Measurements from ENCODE around the gene URB2.
"Not testable (repeated sequence)": the region's sequence is repeated elsewhere in the genome, so short reads cannot be mapped to it uniquely, and the experiment has no call there.

Gene URB2

DNA sequence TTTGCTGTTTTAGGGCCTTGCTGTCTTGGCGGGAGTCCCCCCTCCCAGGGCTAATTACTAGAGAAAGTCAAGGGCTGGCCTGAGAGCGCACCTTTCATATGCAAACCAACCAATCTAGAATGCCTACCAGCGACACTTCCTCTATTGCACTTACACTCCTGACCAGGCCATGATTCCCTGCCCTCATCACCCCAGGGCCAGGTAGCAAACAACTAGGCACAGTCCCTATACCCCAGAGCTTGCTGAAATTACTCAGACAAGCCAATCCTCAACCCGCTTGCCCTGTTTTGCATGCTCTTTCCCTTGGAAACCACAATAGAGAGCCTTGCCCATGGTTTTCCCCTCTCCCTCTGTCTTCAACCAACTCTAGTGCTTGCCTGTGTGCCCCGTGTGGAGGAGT, 70.3 kb downstream of the URB2 start:
- no peak for DNase-seq

DNA sequence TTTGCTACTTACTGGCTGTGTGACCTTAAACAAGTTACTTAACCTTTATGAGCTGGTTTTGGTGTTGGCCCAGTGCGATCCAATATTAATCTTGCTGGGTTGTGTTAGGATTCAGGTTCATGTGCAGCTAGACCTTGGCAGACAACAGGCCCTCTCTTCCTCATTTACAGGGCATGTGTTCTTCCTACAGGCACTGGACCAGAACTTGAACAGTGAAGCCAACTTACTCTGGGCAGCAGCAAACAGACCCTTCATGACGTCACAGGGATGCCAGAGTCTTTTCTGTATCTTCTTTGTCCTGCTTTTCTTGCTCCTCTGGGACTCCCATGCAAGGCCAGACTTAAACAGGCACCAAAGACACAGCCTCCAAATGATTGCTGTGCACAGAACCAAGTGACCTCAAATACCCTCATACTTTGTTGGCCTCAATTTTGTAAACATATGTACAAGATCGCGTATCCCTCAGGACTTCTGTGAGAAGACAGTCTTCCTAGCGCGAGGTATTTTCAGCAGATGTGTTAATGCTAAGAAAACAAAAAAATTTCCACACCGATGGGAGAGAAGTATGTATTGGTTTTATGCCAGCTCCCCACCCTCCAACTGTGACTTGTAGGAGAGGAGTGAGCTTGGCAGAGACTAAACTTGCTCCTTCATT, 73.7 kb downstream of the URB2 start:
- no peak for DNase-seq

- no peak for DNase-seq
These were observed 78.1 kb downstream of the URB2 start for GRCh38 chr1:229704157-229704556.

GRCh38 chr1:229705152-229705551, 79.1 kb downstream of the URB2 start:
- DNase-seq: not testable (repeated sequence)

GRCh38 chr1:229707127-229707526, 81.1 kb downstream of the URB2 start:
- not testable (repeated sequence) for DNase-seq

DNA sequence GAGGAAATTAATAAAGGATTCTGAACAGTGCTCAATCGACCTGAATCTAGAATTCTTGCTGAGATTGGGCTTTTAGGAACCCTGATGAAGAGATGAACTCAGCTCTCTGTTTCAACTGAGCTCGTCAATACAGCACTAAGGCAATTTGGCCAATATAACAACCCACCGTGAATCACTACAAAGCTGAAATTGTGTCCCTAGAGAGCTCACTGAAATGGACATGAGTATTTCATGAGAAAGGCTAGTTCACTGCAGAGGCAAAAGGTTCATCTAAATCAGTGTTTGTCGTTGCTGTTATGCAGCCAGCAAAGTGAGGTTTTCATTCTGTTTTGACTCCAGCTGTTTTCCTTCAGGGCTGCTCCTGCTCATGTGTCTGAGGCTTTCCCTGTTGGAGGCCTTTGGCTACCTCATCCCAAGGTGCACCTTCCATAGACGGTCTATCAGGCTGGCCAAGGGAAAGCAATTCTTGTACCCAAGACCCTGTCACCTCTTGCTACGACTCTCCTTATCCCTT, 83.5 kb downstream of the URB2 start:
- DNase-seq: no peak
